HCT116 (cell line): Measurements from ENCODE around the gene FAM133A. TPM values are rescaled to one million over a fixed set of nuclear protein-coding genes. Genes with fewer than 3 reads are reported as not detected.

Experiments used
- ATAC-seq: fragments of 200-7000 bp; cut with Tn5 transposase; 2 replicates; pipeline ENCODE4 v1.9.1; 2020; ENCODE audit warnings: mild to moderate bottlenecking, moderate library complexity
- BruUV-seq: library from RNA; stranded (reverse); fragments of 400-500 nt; replicated peaks from 2 replicates; lab custom pipeline; 2021; lab: Mats Ljungman, UMichigan
- CTCF ChIA-PET: fragments of 300-600 bp; sonication (Branson Sonifier 250); formaldehyde crosslinking; loops from one replicate; lab custom pipeline; 2021; ENCODE audit warnings: antibody characterized with exemption; lab: Charles Lee
- POLR2A ChIA-PET: fragments of 300-600, 350-600 bp; sonication (Branson Sonifier 250); formaldehyde crosslinking; loops from one replicate; lab custom pipeline; 2021; ENCODE audit warnings: antibody characterized with exemption; lab: Charles Lee
- RAD21 ChIA-PET, 2 experiments: fragments of 300-600 bp; sonication (Branson Sonifier 250); formaldehyde crosslinking; loops; one replicate each; lab custom pipeline; 2023; ENCODE audit warnings: low total read pairs in 2 of 2; ENCODE audit not compliant: uncharacterized antibody in 2 of 2, unreplicated experiment in 2 of 2, low non-redundant PET in 1 of 2; lab: Charles Lee
- DNase-seq: peaks from one replicate; pipeline ENCODE4 v3.0.0-alpha.2; 2010; ENCODE audit warnings: low read depth, low spot score
- H2AFZ ChIP-seq: fragments of 200-600 bp; shearing (Covaris generic), sonication (generic); 2 replicates; pipeline ENCODE4 v1.6.1; 2017; ENCODE audit warnings: low read depth, mixed run types, mixed read lengths, antibody characterized with exemption, low read length; ENCODE audit not compliant: poor library complexity, severe bottlenecking
- H3K27ac ChIP-seq: 2 replicates; pipeline ENCODE4 v1.5.1; 2012; ENCODE audit warnings: low read depth, low read length
- H3K27me3 ChIP-seq: fragments of 200-600 bp; sonication (generic); 2 replicates; pipeline ENCODE4 v1.6.1; 2016; ENCODE audit warnings: mixed run types, low read length, mixed read lengths; ENCODE audit not compliant: insufficient read depth
- H3K36me3 ChIP-seq, 2 experiments: fragments of 200-500 bp in 1 of 2; fragments of 200-600 bp in 1 of 2; sonication (Bioruptor generic) in 1 of 2; sonication (generic) in 1 of 2; 2 replicates each; pipeline versions ENCODE4 v1.5.1 to v1.6.1; 2014 to 2016; ENCODE audit warnings: low read length in 2 of 2, inconsistent platforms in 1 of 2, mixed read lengths in 1 of 2, mixed run types in 1 of 2; ENCODE audit not compliant: insufficient read depth in 2 of 2, control insufficient read depth in 1 of 2
- H3K4me1 ChIP-seq, 2 experiments: fragments of 200-600 bp in 1 of 2; sonication (generic) in 1 of 2; 2 replicates each; pipeline versions ENCODE4 v1.5.1 to v1.6.1; 2012 to 2017; ENCODE audit warnings: low read length in 2 of 2, inconsistent platforms in 1 of 2, mild to moderate bottlenecking in 1 of 2, mixed read lengths in 1 of 2, mixed run types in 1 of 2, moderate library complexity in 1 of 2; ENCODE audit not compliant: insufficient read depth in 2 of 2, control insufficient read depth in 1 of 2
- H3K4me2 ChIP-seq: fragments of 200-600 bp; sonication (generic); 2 replicates; pipeline ENCODE4 v1.6.1; 2017; ENCODE audit warnings: mixed run types, low read length, mixed read lengths
- H3K4me3 ChIP-seq, 2 experiments: fragments of 200-600 bp in 1 of 2; sonication (generic) in 1 of 2; replicated peaks in 1 of 2; 2 replicates each; pipeline ENCODE4 v1.5.1; 2011 to 2016; ENCODE audit warnings: low read length in 2 of 2, control low read depth in 1 of 2, low read depth in 1 of 2, mild to moderate bottlenecking in 1 of 2, mixed read lengths in 1 of 2, mixed run types in 1 of 2
- H3K79me2 ChIP-seq: fragments of 200-600 bp; sonication (generic); 2 replicates; pipeline ENCODE4 v1.6.1; 2017; ENCODE audit warnings: mild to moderate bottlenecking, mixed run types, low read length, moderate library complexity, mixed read lengths; ENCODE audit not compliant: insufficient read depth
- H3K9ac ChIP-seq: fragments of 200-600 bp; sonication (generic); 2 replicates; pipeline ENCODE4 v1.6.1; 2016; ENCODE audit warnings: low read length, mixed read lengths
- H3K9me2 ChIP-seq: fragments of 200-600 bp; sonication (generic), shearing (Covaris generic); 2 replicates; pipeline ENCODE4 v1.6.1; 2017; ENCODE audit warnings: mixed run types, mild to moderate bottlenecking, moderate library complexity; ENCODE audit not compliant: insufficient read depth
- H3K9me3 ChIP-seq, 2 experiments: fragments of 200-500 bp in 1 of 2; fragments of 200-600 bp in 1 of 2; sonication (Bioruptor generic) in 1 of 2; sonication (generic) in 1 of 2; 2 replicates each; pipeline ENCODE4 v1.6.1; 2014 to 2017; ENCODE audit warnings: low read length in 2 of 2, mixed read lengths in 2 of 2, inconsistent platforms in 1 of 2, low read depth in 1 of 2, mild to moderate bottlenecking in 1 of 2, mixed run types in 1 of 2, moderate library complexity in 1 of 2; ENCODE audit not compliant: control insufficient read depth in 1 of 2, insufficient read depth in 1 of 2
- H4K20me1 ChIP-seq: fragments of 200-600 bp; sonication (generic), shearing (Covaris generic); 2 replicates; pipeline ENCODE4 v1.6.1; 2017; ENCODE audit warnings: mixed run types, mild to moderate bottlenecking, moderate library complexity; ENCODE audit not compliant: insufficient read depth
- ELF1 ChIP-seq: IDR thresholded peaks from 2 replicates; pipeline ENCODE4 v1.6.1; 2012; ENCODE audit warnings: low read depth, borderline replicate concordance
- EZH2 ChIP-seq: fragments of 200-600 bp; sonication (generic); IDR thresholded peaks from 2 replicates; pipeline ENCODE4 v1.6.1; 2017; ENCODE audit warnings: antibody characterized with exemption, mixed run types
- EZH2phosphoT487 ChIP-seq: fragments of 200-600 bp; IDR thresholded peaks from 2 replicates; pipeline ENCODE4 v1.6.1; 2018; ENCODE audit warnings: antibody characterized with exemption, borderline replicate concordance
- JUND ChIP-seq: IDR thresholded peaks from 2 replicates; pipeline ENCODE4 v1.6.1; 2012
- POLR2AphosphoS5 ChIP-seq: IDR thresholded peaks from 2 replicates; pipeline ENCODE4 v1.6.1; 2011; ENCODE audit warnings: mild to moderate bottlenecking, low read depth, low read length, moderate library complexity
- RAD21 ChIP-seq: IDR thresholded peaks from 2 replicates; pipeline ENCODE4 v1.6.1; 2012; ENCODE audit warnings: low read depth, mild to moderate bottlenecking
- SIN3A ChIP-seq: IDR thresholded peaks from 2 replicates; pipeline ENCODE4 v1.6.1; 2012; ENCODE audit warnings: low read depth
- SP1 ChIP-seq: IDR thresholded peaks from 2 replicates; pipeline ENCODE4 v1.6.1; 2012; ENCODE audit warnings: low read depth
- SRF ChIP-seq: IDR thresholded peaks from 2 replicates; pipeline ENCODE4 v1.6.1; 2012; ENCODE audit warnings: low read depth
- intact Hi-C: fragments of 100-400 bp; cut with micrococcal nuclease; formaldehyde crosslinking; loops from 2 replicates; pipeline ENCODE4 v1.10.0; 2022
- total RNA-seq: library from RNA; stranded (reverse); gene quantifications from one replicate; pipeline ENCODE4 v1.2.1, GENCODE V29; 2021; ENCODE audit not compliant: unreplicated experiment
- TF ChIP-seq, protein P1 (sequence below): IDR thresholded peaks from 2 replicates; pipeline ENCODE4 v1.6.1; 2012
- TF ChIP-seq, protein P2 (sequence below), 3 experiments: fragments of 200-600 bp in 1 of 3; sonication (generic) in 1 of 3; IDR thresholded peaks in 2 of 3; conservative IDR thresholded peaks in 1 of 3; 2 replicates each; pipeline ENCODE4 v1.5.1; 2012 to 2017; ENCODE audit warnings: low read depth in 2 of 3, low read length in 2 of 3, antibody characterized with exemption in 1 of 3, borderline replicate concordance in 1 of 3, control low read depth in 1 of 3, mild to moderate bottlenecking in 1 of 3, mixed read lengths in 1 of 3, mixed run types in 1 of 3, moderate library complexity in 1 of 3; ENCODE audit not compliant: insufficient read depth in 1 of 3
- TF ChIP-seq, protein P3 (sequence below): IDR thresholded peaks from 2 replicates; pipeline ENCODE4 v1.6.1; 2012; ENCODE audit warnings: low read depth

FAM133A gene
- total RNA-seq, 1 experiment from 2014 or later, result not detected

DNA sequence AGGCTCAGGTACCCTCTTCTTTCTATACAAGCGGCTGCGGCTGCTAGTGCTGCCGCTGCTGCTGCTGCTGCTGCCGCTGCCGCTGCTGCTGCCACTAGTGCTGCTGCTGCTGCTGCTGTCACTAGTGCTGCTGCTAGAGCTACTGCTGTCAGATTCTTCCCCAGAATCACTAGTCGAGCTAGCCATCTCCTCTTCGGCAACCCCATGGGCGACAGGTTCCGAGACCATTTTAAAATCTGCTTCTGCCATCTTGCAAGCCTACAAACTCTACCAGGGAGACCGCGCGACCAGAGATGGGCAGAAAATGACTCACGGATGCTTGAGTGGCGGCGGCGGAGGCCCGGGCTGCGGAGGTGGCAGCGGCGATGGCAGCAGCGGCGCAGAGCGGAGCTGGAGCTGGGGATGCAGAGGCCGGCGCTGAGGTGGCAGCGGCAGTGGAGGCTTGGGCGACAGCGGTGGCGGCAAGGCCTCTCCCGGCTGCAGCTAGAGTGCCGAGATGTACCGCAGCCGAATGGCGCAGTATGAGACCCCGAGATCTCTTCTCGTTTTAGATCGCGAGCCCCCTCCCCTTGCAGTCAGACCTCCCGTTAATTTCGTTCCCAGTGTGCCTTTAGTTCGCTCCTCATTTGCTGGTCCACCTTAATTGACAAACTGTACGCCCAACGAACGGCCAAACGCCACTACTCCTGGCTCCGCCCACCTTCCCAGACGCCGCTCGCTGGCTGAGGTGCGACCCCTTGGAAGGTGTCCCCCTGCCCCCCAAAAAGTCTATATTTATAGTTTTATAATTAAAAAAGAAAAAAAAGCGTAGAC is 744 bp upstream of the FAM133A start, which contains the start of gene NAP1L3:
Gene NAP1L3, minus strand, starts transcription at position 523 of the 813 bp plus-strand sequence. Its CDS starts 274 bp downstream, at position 249.
- H3K4me1 ChIP-seq, result no peaks in the 10 kb centered on the region
- ChIA-PET RAD21 (no interaction called here), POLR2A (no interaction called here), CTCF (no interaction called here)
- no peaks in the 10 kb centered on the region for H3K9me2 ChIP-seq
- H3K27ac ChIP-seq, result no peak within 1 kb of the TSS
- H4K20me1 ChIP-seq, result no peaks in the 10 kb centered on the region
- TF ChIP-seq SIN3A, result no peak
- ATAC-seq, result no peak
- no peaks in the 10 kb centered on the region for H3K36me3 ChIP-seq
- DNase-seq, result no peak
- no peak within 1 kb of the TSS for H2AFZ ChIP-seq
- no peak within 1 kb of the TSS for H3K9ac ChIP-seq
- H3K79me2 ChIP-seq, result no peaks in the 10 kb centered on the region
- BruUV-seq, result no TSS peak
- no peaks in the 10 kb centered on the region; a peak in 1 of 4 replicates for H3K9me3 ChIP-seq
- intact Hi-C loops, result no loop called here
- no peak within 1 kb of the TSS for H3K4me2 ChIP-seq
- H3K4me3 ChIP-seq, result no peak within 1 kb of the TSS
- no peaks in the 10 kb centered on the region for H3K27me3 ChIP-seq

DNA sequence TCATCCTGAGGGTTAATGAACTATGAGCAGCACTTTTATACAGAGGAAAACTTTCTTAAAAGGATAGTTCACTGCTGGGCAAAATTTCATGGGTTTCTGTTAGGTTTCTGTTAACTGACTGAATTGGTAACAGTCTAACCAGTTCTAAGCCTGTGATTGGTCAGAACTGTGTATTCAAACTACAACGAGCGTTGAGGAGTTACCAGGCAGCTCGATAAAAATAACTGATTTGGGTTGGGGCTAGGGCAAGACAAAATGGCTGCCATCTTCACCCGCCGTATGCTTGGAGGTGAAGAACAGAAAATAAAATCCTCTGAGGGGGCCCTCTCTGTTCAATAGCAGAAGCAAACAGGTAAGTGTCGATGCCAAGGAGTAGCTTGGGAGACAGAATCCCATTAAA is 22.0 kb downstream of the FAM133A start:
- H3K4me2 ChIP-seq, result no peak overlapping the region
- POLR2A ChIA-PET, result no interaction called here
- TF ChIP-seq, protein P1, sequence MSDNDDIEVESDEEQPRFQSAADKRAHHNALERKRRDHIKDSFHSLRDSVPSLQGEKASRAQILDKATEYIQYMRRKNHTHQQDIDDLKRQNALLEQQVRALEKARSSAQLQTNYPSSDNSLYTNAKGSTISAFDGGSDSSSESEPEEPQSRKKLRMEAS, result no peak
- TF ChIP-seq, protein P2, sequence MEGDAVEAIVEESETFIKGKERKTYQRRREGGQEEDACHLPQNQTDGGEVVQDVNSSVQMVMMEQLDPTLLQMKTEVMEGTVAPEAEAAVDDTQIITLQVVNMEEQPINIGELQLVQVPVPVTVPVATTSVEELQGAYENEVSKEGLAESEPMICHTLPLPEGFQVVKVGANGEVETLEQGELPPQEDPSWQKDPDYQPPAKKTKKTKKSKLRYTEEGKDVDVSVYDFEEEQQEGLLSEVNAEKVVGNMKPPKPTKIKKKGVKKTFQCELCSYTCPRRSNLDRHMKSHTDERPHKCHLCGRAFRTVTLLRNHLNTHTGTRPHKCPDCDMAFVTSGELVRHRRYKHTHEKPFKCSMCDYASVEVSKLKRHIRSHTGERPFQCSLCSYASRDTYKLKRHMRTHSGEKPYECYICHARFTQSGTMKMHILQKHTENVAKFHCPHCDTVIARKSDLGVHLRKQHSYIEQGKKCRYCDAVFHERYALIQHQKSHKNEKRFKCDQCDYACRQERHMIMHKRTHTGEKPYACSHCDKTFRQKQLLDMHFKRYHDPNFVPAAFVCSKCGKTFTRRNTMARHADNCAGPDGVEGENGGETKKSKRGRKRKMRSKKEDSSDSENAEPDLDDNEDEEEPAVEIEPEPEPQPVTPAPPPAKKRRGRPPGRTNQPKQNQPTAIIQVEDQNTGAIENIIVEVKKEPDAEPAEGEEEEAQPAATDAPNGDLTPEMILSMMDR (IDR thresholded peaks at IDR 0.05 in 2 of 3, conservative IDR thresholded peaks at IDR 0.05 in 1 of 3; ENCODE audit: borderline replicate concordance in 1 of 3, insufficient read depth in 1 of 3, low read depth in 2 of 3, low read length in 2 of 3), result no peak
- TF ChIP-seq, protein P3, sequence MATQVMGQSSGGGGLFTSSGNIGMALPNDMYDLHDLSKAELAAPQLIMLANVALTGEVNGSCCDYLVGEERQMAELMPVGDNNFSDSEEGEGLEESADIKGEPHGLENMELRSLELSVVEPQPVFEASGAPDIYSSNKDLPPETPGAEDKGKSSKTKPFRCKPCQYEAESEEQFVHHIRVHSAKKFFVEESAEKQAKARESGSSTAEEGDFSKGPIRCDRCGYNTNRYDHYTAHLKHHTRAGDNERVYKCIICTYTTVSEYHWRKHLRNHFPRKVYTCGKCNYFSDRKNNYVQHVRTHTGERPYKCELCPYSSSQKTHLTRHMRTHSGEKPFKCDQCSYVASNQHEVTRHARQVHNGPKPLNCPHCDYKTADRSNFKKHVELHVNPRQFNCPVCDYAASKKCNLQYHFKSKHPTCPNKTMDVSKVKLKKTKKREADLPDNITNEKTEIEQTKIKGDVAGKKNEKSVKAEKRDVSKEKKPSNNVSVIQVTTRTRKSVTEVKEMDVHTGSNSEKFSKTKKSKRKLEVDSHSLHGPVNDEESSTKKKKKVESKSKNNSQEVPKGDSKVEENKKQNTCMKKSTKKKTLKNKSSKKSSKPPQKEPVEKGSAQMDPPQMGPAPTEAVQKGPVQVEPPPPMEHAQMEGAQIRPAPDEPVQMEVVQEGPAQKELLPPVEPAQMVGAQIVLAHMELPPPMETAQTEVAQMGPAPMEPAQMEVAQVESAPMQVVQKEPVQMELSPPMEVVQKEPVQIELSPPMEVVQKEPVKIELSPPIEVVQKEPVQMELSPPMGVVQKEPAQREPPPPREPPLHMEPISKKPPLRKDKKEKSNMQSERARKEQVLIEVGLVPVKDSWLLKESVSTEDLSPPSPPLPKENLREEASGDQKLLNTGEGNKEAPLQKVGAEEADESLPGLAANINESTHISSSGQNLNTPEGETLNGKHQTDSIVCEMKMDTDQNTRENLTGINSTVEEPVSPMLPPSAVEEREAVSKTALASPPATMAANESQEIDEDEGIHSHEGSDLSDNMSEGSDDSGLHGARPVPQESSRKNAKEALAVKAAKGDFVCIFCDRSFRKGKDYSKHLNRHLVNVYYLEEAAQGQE, result no peak
- TF ChIP-seq EZH2, result no peak
- no peak for TF ChIP-seq JUND
- TF ChIP-seq SP1, result no peak
- TF ChIP-seq RAD21, result no peak
- no peak for TF ChIP-seq SRF
- TF ChIP-seq EZH2phosphoT487, result no peak
- TF ChIP-seq POLR2AphosphoS5, result no peak
- TF ChIP-seq ELF1, result no peak

More for the DNA sequence above, 22.0 kb downstream of the FAM133A start:
- intact Hi-C loops, result no loop called here
- CTCF ChIA-PET, result no interaction called here
- Histone ChIP-seq H3K9me3 (no peaks in the 10 kb centered on the region), H3K36me3 (no peaks in the 10 kb centered on the region), H3K4me1 (no peaks in the 10 kb centered on the region), H4K20me1 (no peaks in the 10 kb centered on the region; the same call in 1 of the 2 replicates), H3K27me3 (no peaks in the 10 kb centered on the region), H3K27ac (no peak overlapping the region), H3K9ac (no peak overlapping the region), H2AFZ (no peak overlapping the region), H3K79me2 (no peaks in the 10 kb centered on the region), H3K9me2 (no peaks in the 10 kb centered on the region), H3K4me3 (no peak overlapping the region)
- ATAC-seq, result no peak
- DNase-seq, result no peak
- no TSS peak for BruUV-seq
- RAD21 ChIA-PET, result no interaction called here
